ENCODE data around the gene NBPF11. TPM values are rescaled to one million over a fixed set of nuclear protein-coding genes. Genes with fewer than 3 reads are reported as not detected.

NBPF11 gene
- total and polyA plus RNA-seq, 2 of the 8 experiments (the other 6 are each of a cell fraction or from before 2014, with no cell fraction given), result 8.7 to 9.2 TPM

- no peak for FAIRE-seq
- Histone ChIP-seq H2AFZ (ENCODE audit: low read length) (no peak overlapping the region), H2BK5ac (ENCODE audit: low read depth, low read length) (no peak overlapping the region), H2BK12ac (ENCODE audit: low read depth, low read length) (0 out of 2 replicates have a peak overlapping the region, but pooled peaks have one; percentile 50), H3K56ac (replicated peaks; ENCODE audit: insufficient read length, low read depth, low read length) (no peak overlapping the region), H2AK5ac (ENCODE audit: low read depth, low read length) (no peak overlapping the region), H3K23me2 (ENCODE audit: low read depth, low read length) (no peaks in the 10 kb centered on the region), H4K20me1 (replicated peaks in 1 of 2; ENCODE audit: control insufficient read depth in 1 of 2, insufficient read depth in 2 of 2, low read length in 2 of 2) (no peaks in the 10 kb centered on the region), H3K27me3 (replicated peaks in 1 of 4; ENCODE audit: control insufficient read depth in 3 of 4, extremely low read depth in 1 of 4, insufficient read depth in 3 of 4, low read length in 3 of 4) (no peaks in the 10 kb centered on the region), H3K36me3 (ENCODE audit: control insufficient read depth in 2 of 4, insufficient read depth in 4 of 4, low read length in 3 of 4) (no peaks in the 10 kb centered on the region), H4K91ac (replicated peaks; ENCODE audit: insufficient read length, low read length) (no peak overlapping the region), H4K8ac (ENCODE audit: extremely low read depth, insufficient read depth, low read length) (peak overlapping the region; percentile 94; the same call in 1 of the 2 replicates), H3K4ac (replicated peaks; ENCODE audit: insufficient read length, low read depth, low read length) (no peak overlapping the region), H4K5ac (ENCODE audit: insufficient read length, low read depth, low read length) (no peak overlapping the region), H2BK15ac (ENCODE audit: low read length) (no peak overlapping the region), H3K9me3 (ENCODE audit: insufficient read depth in 2 of 2, low read depth in 1 of 2, low read length in 1 of 2) (no peaks in the 10 kb centered on the region), H2BK120ac (replicated peaks; ENCODE audit: low read depth, low read length) (no peak overlapping the region), H3K27ac (ENCODE audit: low read depth, low read length) (no peak overlapping the region), H3K23ac (ENCODE audit: insufficient read length) (no peak overlapping the region), H3K4me2 (ENCODE audit: insufficient read depth in 1 of 2, low read depth in 2 of 2, low read length in 2 of 2) (no peak overlapping the region), H3K4me1 (replicated peaks in 1 of 4; ENCODE audit: control insufficient read depth in 3 of 4, insufficient read depth in 4 of 4, low read length in 3 of 4) (no peaks in the 10 kb centered on the region), H3K18ac (ENCODE audit: extremely low read depth, low read length) (no peak overlapping the region), H2BK20ac (ENCODE audit: low read length) (peak overlapping the region; percentile 86; the same call in 1 of the 2 replicates), H3K79me1 (ENCODE audit: low read depth, low read length) (no peaks in the 10 kb centered on the region), H3K14ac (ENCODE audit: insufficient read length) (no peak overlapping the region), H3K4me3 (ENCODE audit: extremely low read depth in 1 of 4, insufficient read depth in 2 of 4, low read depth in 3 of 4, low read length in 4 of 4) (no peak overlapping the region), H3K9ac (replicated peaks in 1 of 4; ENCODE audit: extremely low read depth in 1 of 4, low read depth in 3 of 4, low read length in 3 of 4) (no peak overlapping the region), H3K79me2 (ENCODE audit: control insufficient read depth in 1 of 2, insufficient read depth in 2 of 2, low read length in 2 of 2) (no peaks in the 10 kb centered on the region)
- 98% methylated on average over 15 of the region's 15 CpGs; no CpG with 5 or more reads in 1 of the 2 experiments for WGBS, 2 experiments (ENCODE audit: extremely low coverage in 1 of 2, insufficient coverage in 1 of 2, insufficient read length in 1 of 2, insufficient replicate concordance in 2 of 2, low coverage in 1 of 2, low lambda C conversion rate in 2 of 2, missing lambda C conversion rate in 1 of 2)
- ChIA-PET POLR2A (ENCODE audit: partially characterized antibody) (interaction anchor here (1.1 to 1.4 kb wide), 2 partner anchors 97 to 103 kb away, joined by 3 to 4 read pairs; no protein-coding TSS in a partner anchor), CTCF (ENCODE audit: partially characterized antibody) (interaction anchor here (0.7 to 1.0 kb wide), 2 partner anchors 102 to 104 kb away, joined by 3 to 4 read pairs; no protein-coding TSS in a partner anchor)
- DNase-seq (ENCODE audit: low read depth in 1 of 2, low spot score in 2 of 2), result no peak
- TF ChIP-seq ASH2L (IDR thresholded peaks at IDR 0.05; ENCODE audit: low read length) (no peak), GABPA (IDR thresholded peaks at IDR 0.05; ENCODE audit: borderline replicate concordance, insufficient read depth, low read length) (no peak), KDM4A (IDR thresholded peaks at IDR 0.05; ENCODE audit: low read depth, low read length, severe bottlenecking) (no peak), BACH1 (IDR thresholded peaks at IDR 0.05; ENCODE audit: low read length) (no peak), JUND (IDR thresholded peaks at IDR 0.05; ENCODE audit: low read length) (no peak), BCL11A (IDR thresholded peaks at IDR 0.05; ENCODE audit: low read depth in 2 of 2, low read length in 2 of 2) (no peak), POLR2A (IDR thresholded peaks at IDR 0.05; ENCODE audit: control extremely low read depth in 1 of 2, low read depth in 2 of 2, low read length in 2 of 2) (no peak), RNF2 (IDR thresholded peaks at IDR 0.05; ENCODE audit: borderline replicate concordance, low read depth, low read length, missing control alignments, poor library complexity, severe bottlenecking) (no peak), NANOG (IDR thresholded peaks at IDR 0.05; ENCODE audit: insufficient read depth, low read depth, low read length, poor library complexity, severe bottlenecking) (no peak), RXRA (IDR thresholded peaks at IDR 0.05; ENCODE audit: insufficient read depth, low read depth, low read length) (no peak), CREB1 (IDR thresholded peaks at IDR 0.05) (no peak), SIX5 (IDR thresholded peaks at IDR 0.05; ENCODE audit: low read depth, low read length) (no peak), SIN3A (conservative IDR thresholded peaks at IDR 0.05 in 1 of 2, IDR thresholded peaks at IDR 0.05 in 1 of 2; ENCODE audit: low read depth in 1 of 2, low read length in 2 of 2) (no peak), TAF1 (IDR thresholded peaks at IDR 0.05; ENCODE audit: low read depth, low read length) (no peak)
- TF ChIP-seq, protein P1, sequence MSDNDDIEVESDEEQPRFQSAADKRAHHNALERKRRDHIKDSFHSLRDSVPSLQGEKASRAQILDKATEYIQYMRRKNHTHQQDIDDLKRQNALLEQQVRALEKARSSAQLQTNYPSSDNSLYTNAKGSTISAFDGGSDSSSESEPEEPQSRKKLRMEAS (IDR thresholded peaks at IDR 0.05), result no peak
Observed at GRCh38 chr1:148160048-148160342, 7.9 kb upstream of the NBPF11 start.

Data from H1 (cell line).